MM.1S (cell line): ENCODE results near the gene VSNL1.

Source experiments
- CTCF ChIP-seq: fragments of 300-600 bp; sonication (generic); IDR thresholded peaks from 2 replicates; pipeline ENCODE4 v1.5.1; 2016; ENCODE audit warnings: antibody characterized with exemption, low read length, mixed read lengths
- EZH2 ChIP-seq: fragments of 300-600 bp; sonication (generic); optimal IDR thresholded peaks from 2 replicates; pipeline ENCODE3; 2017; ENCODE audit warnings: low read depth, mild to moderate bottlenecking, antibody characterized with exemption, low read length, mixed read lengths

GRCh38 chr2:17660219-17660618 lies 119.7 kb downstream of the VSNL1 start:
- TF ChIP-seq CTCF (no peak), EZH2 (no peak)
